GM21367 (cell line): ENCODE measurements around the gene SPRED3.
A peak's percentile ranks its signal among the peaks of the same experiment; 100 is the strongest.
"Not testable (repeated sequence)": the region's sequence is repeated elsewhere in the genome, so short reads cannot be mapped to it uniquely, and the experiment has no call there.

Experiments used
- ATAC-seq: cut with Tn5 transposase; IDR thresholded peaks from one replicate; pipeline ENCODE4 v1.9.1; 2021; ENCODE audit not compliant: unreplicated experiment

The SPRED3 gene, protein sequence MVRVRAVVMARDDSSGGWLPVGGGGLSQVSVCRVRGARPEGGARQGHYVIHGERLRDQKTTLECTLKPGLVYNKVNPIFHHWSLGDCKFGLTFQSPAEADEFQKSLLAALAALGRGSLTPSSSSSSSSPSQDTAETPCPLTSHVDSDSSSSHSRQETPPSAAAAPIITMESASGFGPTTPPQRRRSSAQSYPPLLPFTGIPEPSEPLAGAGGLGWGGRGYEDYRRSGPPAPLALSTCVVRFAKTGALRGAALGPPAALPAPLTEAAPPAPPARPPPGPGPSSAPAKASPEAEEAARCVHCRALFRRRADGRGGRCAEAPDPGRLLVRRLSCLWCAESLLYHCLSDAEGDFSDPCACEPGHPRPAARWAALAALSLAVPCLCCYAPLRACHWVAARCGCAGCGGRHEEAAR

DNA sequence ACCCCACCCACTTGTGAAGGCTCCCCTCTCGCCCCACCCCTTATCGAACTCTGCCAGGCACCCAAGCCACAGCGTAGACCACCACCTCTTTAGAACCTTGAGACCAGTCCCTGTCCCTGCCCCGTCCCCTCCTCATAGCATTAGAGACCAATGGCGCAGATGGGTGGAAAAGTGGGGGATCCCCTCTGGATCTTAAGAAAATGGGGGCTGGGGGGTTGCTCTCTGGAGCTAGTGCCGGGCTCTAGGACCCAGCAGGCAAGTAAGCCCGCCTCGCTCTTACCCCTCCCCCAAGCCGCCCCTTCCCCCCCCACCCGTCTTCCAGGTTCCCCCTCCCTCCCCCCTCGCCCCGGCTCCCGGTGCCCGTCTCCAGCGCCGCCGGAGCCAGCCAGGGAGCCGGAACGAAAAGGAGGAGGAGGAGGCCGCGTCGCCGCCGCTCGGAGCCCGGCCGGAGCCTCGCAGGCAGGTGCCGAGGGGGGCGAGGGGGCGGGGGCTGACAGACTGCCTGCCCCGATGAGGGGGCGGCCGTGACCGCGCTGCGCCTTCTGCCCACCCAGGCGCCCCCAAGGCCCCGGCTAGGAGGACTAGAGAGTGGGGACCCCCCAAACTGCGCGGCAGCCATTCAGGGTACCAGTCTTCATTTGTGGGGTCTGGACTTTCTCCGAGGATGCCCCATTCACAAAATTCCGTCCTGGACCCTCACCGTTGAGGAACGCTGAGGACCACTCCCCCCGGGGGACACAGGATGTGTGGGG lies at the start of gene SPRED3:
SPRED3 (plus strand) TSS at position 349 of the 752 bp plus-strand sequence. CDS start 1,606 bp downstream, outside the sequence.
- ATAC-seq = no peak

DNA sequence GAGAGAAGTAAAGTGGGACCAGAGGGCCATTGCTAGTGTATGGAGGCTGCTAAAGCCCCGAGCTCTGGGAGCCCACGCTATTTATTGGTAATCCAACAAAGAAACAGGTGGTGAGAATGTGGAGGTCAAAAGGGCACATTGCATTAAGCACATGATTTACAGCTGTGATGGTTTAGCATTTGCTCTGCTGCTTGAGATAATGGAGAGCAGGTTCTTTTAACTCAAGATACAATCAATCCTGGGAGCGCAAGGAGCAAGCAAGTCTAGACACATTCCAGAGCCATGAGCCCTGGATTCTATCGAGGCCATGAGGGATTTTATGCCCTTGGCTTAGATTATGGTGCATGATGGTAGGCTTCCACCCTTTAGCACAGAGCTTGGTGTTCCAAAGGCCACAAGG lies 49.5 kb upstream of the SPRED3 start:
- ATAC-seq = not testable (repeated sequence)

DNA sequence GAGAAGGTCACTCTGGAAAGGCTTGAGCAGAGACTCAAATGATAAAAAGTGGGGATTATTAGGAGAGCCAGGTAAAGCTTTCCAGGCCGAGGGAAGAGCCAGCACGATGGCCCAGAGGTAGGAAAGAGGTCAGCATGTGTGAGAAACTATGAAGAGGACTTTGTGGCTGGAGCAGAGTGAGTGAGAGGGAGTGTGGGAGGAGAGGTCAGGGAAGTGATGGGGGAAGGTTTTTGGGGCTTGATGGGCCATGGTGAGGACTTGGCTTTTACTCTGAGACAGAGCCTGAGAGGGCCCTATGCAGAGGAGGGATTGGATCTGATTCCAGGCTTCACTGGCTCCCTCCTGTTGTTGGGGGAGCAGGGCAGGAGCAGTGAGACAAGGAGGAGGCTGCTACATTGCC lies 47.6 kb upstream of the SPRED3 start:
- no peak for ATAC-seq

DNA sequence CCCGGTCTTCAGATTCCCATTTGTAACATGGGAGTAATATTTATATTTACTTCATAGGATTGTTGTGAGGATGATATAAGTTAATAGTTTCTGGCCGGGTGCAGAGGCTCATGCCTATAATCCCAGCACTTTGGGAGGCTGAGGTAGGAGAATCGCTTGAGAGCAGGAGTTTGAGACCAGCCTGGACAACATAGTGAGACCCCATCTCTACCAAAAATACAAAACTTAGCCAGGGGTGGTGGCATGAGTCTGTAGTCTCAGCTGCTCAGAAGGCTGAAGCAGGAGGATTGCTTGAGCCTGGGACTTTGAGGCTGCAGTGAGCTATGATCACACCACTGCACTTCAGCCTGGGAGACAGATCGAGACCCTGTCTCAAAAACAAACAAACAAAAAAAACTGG lies 41.7 kb upstream of the SPRED3 start:
- ATAC-seq = no peak

DNA sequence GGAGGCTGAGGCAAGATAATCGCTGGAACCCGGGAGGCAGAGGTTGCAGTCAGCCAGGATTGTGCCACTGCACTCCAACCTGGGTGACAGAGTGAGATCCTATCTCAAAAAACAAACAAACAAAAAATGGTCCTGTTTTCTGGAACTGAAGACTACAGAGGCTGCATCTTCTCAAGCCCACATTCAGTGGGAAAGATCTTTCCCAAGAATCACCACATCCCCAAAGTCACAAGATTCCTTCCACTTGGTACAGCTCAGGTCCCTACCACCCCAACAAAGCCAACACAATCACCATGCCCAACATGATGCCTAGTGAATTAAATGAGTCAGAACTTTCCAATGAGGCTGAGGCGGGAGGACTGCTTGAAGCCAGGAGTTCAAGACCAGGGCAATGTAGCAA lies 37.6 kb upstream of the SPRED3 start:
- no peak for ATAC-seq

DNA sequence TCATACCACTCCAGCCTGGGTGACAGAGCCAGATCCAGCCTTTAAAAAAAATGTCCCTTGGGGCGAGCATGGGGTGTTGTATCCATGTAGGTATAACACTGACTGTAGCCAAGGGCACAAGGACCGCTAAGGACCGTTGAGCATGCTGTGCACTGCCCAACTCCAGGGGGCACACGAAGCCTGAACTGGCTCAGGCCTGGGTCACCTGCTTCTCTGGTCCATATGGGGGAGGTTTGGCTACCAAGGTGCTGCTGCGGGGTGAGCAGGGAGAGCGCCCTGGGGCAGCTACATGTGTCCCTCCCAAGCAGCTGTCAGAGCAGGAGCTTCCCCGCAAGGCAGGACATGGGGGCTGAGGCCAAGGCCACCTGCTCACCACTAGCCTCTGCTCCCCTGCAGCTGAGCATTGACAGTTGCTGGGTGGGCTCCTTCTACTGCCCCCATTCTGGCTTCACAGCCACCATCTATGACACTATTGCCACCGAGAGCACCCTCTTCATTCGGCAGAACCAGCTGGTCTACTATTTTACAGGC lies 36.6 kb upstream of the SPRED3 start:
- ATAC-seq = no peak

DNA sequence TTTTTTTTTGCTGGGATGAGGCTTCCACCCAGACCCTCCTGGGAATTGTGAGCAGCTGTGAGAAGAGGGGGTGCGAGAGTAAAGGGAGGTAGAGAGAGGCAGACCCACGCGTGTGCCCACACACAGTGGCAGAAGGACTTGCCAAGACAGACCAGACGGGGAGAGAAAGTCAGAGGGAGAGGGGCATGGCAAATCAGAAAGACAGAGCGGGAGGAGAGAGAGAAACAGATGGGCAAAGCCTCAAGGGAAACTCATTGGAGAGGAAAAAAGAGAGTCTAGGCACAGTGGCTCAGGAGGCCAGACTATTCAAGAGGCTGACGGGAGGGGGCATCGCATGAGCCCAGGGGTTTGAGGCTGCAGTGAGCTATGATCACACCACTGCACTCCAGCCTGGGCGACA lies 35.9 kb upstream of the SPRED3 start:
- ATAC-seq = no peak

DNA sequence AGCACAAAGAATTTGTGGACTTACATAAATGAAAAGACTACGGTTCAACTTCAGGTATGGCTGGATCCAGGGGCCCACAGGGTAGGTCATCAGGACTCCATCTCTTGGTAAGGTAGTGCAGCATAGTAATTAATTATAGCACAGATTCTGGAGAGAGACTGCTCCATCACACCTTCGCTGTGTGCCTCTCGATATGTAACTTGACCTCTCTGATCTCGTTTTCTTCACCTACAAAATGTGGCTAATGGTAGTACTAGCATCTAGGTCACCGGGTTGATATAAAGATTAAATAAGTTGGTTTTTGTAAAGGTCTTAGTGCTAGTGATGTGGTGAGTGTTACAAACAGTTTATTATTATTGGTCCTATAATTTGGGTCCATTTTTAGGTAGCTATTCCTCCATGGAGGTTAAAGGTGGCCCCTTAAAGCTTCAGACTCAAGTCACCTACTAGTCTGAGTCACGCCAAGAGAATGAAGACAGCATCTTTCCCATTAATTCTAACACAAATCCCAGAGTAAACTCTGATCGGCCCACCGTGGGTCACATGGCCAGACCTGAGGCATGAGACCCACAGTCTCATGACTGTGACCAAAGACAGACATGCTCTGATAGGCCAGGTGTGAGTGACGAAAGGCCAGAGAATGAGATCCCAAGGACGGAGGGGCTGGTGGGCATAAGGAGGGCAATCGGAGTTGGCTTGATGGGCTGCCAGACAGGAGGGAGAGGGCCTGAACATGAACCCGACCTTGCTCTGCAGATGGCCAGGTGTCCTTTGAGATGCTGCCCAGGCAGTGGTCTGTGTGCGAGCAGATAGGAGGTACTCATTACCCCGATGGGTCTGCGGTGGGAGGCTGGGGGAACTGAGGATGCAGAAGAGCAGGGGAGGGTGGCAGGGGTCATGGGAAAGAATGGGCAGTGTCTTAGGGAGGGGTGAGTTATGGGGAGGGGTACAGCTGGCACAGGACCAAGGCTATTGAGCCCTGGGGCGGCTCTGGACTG lies 32.5 kb upstream of the SPRED3 start:
- ATAC-seq = no peak

DNA sequence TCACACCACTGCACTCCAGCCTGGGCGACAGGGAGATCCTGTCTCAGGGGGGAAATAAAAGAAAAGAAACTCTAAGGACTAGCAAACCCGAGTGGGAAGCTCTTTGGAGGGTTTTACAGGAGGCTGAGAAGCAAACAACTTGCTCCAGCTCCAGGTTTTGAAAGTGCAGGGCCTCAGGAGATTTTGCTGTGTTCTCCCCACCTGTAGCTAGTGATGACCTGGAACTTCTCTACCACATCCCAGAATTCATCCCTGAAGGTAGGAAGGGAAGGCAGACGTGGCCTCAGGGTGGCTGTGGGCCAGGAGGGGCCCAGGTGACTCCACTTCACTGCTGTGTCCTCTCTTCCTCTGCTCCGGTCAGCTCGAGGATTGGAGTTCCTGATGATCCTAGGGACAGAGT lies 30.4 kb upstream of the SPRED3 start:
- no peak for ATAC-seq

DNA sequence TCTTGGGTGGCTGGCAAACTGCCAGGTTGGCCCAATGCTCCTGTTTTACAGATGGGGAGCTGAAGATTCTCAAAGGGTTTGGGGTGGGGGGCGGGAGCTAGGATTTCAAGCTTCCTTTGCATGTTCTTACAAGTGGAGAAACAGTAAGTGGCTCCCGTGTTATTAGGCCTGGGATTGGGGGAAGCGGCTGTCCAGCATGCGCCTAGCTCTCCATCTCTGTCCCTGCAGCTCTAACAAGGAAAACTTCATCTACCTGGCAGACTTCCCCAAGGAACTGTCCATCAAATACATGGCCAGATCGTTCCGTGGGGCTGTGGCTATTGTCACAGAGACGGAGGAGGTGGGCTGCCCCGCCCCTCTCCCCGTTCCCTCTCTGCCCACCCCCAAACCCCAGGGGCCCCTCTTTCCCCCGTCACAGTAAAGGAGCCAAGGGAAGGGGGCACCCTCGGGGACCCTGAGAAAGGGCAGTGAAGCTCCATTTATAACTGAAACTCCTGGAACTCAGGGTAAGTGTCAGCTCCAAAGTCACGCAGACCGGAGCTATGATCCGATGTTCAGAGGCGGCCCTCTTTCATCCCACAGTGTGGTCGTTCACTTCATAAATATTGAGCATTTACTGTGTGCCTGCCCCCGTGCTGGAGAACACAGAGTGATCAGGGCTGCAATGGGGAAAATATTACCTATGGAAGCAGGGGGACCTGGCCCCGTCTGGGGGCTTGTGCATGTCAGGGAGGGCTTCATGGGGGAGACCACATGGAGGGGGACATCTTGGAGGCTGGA lies 29.1 kb upstream of the SPRED3 start:
- ATAC-seq = no peak

DNA sequence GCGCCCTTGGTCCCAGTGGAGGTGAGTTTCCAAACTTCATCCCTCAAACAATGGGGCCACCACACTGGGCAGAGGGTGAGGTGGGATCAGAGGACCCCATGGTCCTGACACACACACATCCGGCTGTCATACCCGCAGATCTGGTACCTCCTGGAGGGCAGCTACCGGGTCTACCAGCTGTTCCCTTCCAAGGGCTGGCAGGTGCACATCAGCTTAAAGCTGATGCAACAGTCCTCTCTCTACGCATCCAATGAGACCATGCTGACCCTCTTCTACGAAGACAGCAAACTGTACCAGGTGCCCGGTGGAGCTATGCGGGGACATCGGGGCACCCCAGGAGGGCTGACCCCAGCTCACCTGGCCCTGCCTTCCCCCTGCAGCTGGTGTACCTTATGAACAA lies 28.1 kb upstream of the SPRED3 start:
- ATAC-seq = no peak

DNA sequence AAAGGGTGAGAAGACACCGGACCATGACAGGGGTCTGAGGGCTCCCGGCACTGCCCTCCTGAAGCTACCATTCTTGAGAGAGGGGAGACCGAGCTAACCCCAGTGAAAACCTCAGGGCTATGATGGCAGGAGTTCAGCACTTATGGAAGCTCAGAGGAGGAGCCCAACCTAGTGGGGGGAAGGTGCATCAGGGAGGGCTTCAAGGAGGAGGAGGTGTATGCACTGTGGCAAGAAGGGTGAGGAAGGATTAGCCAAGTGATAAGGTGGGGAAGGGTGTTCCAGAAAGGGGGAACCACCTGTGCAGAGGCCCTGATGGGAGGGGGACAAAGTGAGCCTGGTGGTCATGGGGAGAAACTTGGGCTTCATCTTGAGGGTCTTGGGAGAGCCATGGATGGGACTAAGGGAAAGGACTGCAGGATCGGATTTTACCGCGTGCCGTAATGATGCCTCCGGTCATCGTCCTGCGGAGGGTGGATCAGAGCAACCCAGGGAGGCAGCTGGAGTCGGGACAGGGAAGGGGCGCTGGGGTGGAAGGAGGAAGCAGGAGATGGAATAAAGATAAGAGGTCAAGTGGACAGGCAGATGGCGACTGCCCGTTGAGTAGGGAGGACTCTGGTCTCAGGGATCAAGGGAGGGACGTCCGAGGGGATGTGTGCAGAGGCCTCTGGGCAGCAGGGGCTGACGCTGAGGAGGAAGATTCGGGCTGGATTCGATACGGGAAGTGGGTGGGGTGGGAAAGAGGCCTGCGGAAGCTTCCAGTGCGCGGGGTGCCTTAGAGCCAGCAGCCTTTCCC lies 27.5 kb upstream of the SPRED3 start:
- ATAC-seq = no peak

DNA sequence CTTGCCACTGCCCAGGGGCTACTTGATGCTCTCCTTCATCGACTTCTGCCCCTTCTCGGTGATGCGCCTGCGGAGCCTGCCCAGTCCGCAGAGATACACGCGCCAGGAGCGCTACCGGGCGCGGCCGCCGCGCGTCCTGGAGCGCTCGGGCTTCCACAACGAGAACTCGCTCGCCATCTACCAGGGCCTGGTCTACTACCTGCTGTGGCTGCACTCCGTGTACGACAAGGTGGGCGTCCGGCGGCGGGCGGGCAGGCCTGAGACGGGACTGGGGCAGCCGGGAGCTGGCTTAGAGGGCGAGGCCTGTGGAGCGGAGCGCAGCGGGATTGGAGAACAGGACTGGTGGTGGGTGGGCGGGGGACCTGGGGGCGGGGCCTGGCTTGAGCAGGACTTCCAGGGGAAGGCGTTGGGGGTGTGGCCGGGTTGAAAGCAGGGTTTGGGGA lies 26.8 kb upstream of the SPRED3 start:
- peak; percentile 67 for ATAC-seq

DNA sequence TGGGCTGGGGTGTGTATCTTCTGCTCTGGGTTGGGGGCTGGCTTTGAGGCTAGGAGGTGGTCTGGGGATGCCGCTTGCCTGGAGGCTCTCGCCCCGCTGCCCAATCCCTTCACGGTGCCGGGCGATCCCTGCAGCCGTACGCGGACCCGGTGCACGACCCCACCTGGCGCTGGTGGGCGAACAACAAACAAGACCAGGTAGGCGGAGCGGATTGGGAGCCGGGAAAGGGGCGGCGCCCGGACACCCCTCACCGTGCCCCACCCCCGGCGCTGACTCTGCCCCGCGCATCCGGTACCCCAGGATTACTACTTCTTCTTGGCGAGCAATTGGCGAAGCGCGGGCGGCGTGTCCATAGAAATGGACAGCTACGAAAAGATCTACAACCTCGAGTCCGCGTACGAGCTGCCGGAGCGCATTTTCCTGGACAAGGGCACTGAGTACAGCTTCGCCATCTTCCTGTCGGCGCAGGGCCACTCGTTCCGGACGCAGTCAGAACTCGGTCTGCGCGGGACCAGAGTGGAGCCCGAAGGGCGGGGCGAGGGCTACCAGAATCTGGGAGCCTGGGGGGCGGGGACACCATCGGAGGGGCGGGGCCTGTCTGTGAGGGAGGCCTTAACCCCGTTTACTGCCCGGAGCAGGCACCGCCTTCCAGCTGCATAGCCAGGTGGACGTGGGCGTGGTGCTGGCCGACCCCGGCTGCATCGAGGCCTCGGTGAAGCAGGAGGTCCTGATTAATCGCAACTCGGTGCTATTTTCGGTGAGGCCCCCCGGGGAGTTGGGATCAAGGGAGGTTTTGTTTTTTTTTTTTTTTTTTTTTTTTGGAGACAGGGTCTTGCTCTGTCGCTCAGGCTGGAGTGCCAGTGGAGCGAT lies 26.2 kb upstream of the SPRED3 start:
- peak; percentile 25 for ATAC-seq

DNA sequence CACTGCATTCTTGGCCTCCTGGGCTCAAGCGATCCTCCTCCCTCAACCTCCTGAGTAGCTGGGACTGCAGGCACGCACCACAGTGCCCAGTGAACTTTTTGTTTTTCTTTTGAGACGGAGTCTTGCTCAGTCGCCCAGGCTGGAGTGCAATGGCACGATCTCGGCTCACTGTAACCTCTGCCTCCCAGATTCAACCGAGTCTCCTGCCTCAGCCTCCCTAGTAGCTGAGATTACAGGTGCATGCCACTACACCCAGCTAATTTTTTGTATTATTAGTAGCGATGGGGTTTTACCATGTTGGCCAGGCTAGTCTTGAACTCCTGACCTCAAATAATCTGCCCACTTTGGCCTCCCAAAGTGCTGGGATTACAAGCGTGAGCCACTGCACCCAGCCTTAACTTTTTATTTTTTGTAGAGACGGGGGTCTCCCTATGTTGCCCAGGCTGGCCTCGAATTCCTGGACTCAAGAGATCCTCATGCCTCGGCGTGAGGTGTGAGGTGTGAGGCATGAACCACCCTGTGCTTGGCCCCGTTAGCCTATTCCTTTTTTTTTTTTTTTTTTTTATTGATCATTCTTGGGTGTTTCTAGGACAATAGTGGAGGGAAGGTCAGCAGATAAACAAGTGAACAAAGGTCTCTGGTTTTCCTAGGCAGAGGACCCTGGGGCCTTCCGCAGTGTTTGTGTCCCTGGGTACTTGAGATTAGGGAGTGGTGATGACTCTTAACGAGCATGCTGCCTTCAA lies 25.4 kb upstream of the SPRED3 start:
- ATAC-seq = not testable (repeated sequence)

DNA sequence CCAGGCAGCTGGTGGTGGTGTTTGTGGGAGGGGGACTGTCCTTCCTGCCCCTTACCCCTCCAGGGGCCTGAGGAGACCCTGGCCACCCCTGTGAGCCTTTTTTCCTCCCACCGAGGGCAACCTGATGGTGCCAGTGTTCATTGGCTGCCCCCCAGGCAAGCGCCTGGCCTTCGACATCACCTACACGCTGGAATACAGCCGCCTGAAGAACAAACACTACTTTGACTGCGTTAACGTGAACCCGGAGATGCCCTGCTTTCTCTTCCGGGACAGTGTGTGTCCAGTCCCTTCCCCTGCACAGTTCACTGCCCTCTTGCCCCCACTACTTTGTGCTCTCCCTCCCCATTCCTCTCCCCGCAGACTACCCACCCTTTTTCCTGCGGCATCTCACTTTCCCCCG lies 21.5 kb upstream of the SPRED3 start:
- ATAC-seq = no peak

DNA sequence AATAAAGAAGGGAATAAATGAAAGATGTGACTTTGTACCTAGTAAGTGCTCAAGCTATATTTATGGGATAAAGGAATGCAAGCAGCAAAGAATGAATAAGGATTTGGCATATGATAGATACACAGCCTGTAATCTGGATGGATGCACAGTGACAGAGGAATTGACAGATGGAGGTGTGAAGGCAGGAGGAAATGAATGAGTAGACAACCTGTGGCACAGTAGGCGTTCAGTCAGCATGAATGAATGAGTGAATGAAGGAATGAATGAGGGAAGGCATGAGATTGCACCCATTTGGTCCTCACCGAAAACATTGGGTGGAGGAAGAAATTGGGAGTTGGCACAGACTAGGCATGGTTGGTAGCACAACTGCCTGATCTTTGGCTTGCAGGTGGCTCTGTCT lies 18.9 kb upstream of the SPRED3 start:
- no peak for ATAC-seq

DNA sequence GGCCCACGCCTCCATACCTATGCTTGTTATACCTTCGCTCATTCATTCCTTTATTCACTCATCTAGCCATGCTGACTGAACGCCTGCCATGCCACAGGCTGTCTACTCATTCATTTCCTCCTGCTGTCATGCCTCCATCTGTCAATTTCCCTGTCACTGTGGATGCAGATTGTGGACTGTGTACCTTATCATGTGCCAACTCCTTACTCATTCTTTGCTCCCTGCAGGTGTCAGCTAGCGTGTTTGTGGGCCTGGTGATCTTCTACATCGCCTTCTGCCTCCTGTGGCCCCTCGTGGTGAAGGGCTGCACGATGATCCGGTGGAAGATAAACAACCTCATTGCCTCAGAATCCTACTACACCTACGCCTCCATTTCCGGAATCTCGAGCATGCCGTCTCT lies 18.2 kb upstream of the SPRED3 start:
- ATAC-seq = no peak
